Prostate gland (tissue), 2 donors: ENCODE results near the gene ARPC5. TPM values are rescaled to one million over a fixed set of nuclear protein-coding genes. Genes with fewer than 3 reads are reported as not detected.

Source experiments
- DNase-seq: peaks from one replicate; pipeline ENCODE4 v3.0.0-alpha.2; 2019; ENCODE audit warnings: low spot score
- H3K27ac ChIP-seq, 2 donors: fragments of 200-600 bp; sonication (generic); 2 replicates each; pipeline ENCODE4 v1.5.1; 2017 to 2019
- H3K27me3 ChIP-seq: fragments of 200-600 bp; sonication (generic); replicated peaks from 2 replicates; pipeline ENCODE4 v1.5.1; 2019; ENCODE audit not compliant: insufficient read depth
- H3K36me3 ChIP-seq, 2 donors: fragments of 200-600 bp; sonication (generic); 1 replicate in 1 of 2; 2 replicates in 1 of 2; pipeline versions ENCODE4 v1.5.1 to v1.8.1; 2017 to 2019
- H3K4me1 ChIP-seq: fragments of 200-600 bp; sonication (generic); replicated peaks from 2 replicates; pipeline ENCODE4 v1.5.1; 2019
- H3K4me3 ChIP-seq, 2 donors: fragments of 200-600 bp; sonication (generic); 2 replicates each; pipeline ENCODE4 v1.5.1; 2017 to 2019
- H3K9me3 ChIP-seq: fragments of 200-600 bp; sonication (generic); 2 replicates; pipeline ENCODE4 v1.5.1; 2017
- POLR2A ChIP-seq: fragments of 450-650 bp; IDR thresholded peaks from one replicate; pipeline ENCODE4 v1.6.1; 2016; ENCODE audit warnings: antibody characterized with exemption, mild to moderate bottlenecking
- POLR2AphosphoS5 ChIP-seq: sonication (generic); formaldehyde crosslinking; IDR thresholded peaks from one replicate; pipeline ENCODE4 v1.6.1; 2017; ENCODE audit warnings: antibody characterized with exemption
- WGBS: methylation state at CpG from one replicate; pipeline ENCODE4 v1.1.5; 2018; 5-methylcytosine and 5-hydroxymethylcytosine counted together
- intact Hi-C: fragments of 100-400 bp; cut with DNase I; formaldehyde crosslinking; loops from one replicate; pipeline ENCODE4 v1.14.2; 2022
- total RNA-seq, 2 donors: library from RNA; depleted of rRNA; stranded (reverse); fragments of >200 nt; gene quantifications; one replicate each; pipeline ENCODE4 v1.1.0, GENCODE V29; 2016
- TF ChIP-seq, protein P1 (sequence below), 4 experiments: fragments of 200-600 bp in 2 of 4; fragments of 450-650 bp in 2 of 4; sonication (generic) in 2 of 4; IDR thresholded peaks; 1 replicate in 3 of 4; 2 replicates in 1 of 4; pipeline ENCODE4 v1.5.1; 2016 to 2019; ENCODE audit warnings: antibody characterized with exemption in 4 of 4, mild to moderate bottlenecking in 2 of 4, moderate library complexity in 2 of 4

Gene ARPC5
- total RNA-seq, 2 donors from 2014 or later, result 62.9 to 92.8 TPM

DNA sequence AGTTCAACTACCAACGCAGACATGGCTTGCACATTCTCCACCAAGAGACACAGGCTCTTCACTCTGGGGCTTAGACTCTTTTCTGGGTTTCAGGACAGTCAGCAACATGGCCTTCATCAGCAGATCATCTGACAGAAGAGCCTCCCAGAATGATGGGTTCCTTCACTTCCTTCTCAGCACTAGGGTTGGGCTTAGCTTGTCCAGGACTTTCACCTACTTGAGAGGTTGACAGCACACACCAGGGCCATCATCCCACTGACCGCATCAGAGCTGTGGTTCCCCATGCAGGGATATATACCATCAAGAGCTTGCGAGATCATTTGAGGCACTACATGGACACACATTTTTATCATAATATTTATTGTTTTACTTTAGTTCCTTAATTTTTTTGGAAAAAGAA is 34.9 kb downstream of the ARPC5 start:
- H3K4me1 ChIP-seq, result no peaks in the 10 kb centered on the region
- H3K9me3 ChIP-seq, result no peaks in the 10 kb centered on the region
- no peak overlapping the region for H3K4me3 ChIP-seq
- H3K27me3 ChIP-seq, result no peaks in the 10 kb centered on the region
- WGBS, result 95% methylated on average over 3 of the region's 3 CpGs
- TF ChIP-seq POLR2A (no peak), POLR2AphosphoS5 (no peak)
- TF ChIP-seq, protein P1, sequence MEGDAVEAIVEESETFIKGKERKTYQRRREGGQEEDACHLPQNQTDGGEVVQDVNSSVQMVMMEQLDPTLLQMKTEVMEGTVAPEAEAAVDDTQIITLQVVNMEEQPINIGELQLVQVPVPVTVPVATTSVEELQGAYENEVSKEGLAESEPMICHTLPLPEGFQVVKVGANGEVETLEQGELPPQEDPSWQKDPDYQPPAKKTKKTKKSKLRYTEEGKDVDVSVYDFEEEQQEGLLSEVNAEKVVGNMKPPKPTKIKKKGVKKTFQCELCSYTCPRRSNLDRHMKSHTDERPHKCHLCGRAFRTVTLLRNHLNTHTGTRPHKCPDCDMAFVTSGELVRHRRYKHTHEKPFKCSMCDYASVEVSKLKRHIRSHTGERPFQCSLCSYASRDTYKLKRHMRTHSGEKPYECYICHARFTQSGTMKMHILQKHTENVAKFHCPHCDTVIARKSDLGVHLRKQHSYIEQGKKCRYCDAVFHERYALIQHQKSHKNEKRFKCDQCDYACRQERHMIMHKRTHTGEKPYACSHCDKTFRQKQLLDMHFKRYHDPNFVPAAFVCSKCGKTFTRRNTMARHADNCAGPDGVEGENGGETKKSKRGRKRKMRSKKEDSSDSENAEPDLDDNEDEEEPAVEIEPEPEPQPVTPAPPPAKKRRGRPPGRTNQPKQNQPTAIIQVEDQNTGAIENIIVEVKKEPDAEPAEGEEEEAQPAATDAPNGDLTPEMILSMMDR (IDR thresholded peaks at IDR 0.05), result no peak
- H3K36me3 ChIP-seq, result no peaks in the 10 kb centered on the region
- intact Hi-C loops, result loop anchor here (10.0 kb wide), 1 partner anchor 316 kb away; no protein-coding TSS in a partner anchor
- no peak overlapping the region for H3K27ac ChIP-seq
- DNase-seq, result no peak

DNA sequence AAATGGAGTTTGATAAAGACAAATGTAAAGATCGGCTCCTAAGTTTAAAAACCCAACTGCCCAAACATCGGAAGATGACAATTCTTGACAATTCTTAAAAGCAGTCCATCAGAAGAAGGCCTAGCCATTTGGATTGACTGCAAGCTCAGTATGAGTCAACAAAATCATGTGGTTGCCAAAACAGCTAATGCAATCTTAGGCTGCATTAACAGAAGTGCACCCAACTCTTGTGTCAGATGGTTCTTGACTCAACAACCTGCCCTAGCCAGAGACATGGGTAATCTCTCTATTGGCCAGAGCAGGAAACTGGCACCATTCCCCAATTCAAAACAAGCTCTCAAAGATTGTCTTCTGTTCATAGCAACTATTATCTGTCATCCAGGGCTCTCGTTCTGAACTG is 35.4 kb downstream of the ARPC5 start:
- 90% methylated on average over 3 of the region's 3 CpGs for WGBS
- intact Hi-C loops, result loop anchor here (10.0 kb wide), 1 partner anchor 315 kb away; no protein-coding TSS in a partner anchor

DNA sequence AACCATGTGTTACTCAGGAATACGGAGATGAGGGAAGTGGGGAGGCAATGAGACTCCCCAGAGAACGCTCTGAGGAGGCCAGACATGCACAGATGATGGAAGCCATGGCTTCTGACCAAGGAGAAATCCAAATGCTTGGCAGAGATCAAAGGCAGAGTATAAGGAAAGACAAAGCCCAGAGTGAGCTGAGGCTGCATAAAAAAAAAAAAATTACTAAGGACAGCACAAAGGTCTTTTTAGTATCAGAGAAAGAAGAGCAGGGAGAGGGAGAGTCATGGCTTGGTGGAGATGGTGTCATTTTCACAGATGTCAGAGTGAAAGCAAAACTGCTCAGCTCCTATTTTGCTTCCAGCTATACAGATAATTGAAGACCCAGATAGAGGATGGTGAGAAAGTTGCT is 37.2 kb downstream of the ARPC5 start:
- DNase-seq, result no peak
- no peaks in the 10 kb centered on the region for H3K4me1 ChIP-seq
- TF ChIP-seq, protein P1 (IDR thresholded peaks at IDR 0.05), result no peak
- no peak for TF ChIP-seq POLR2A
- no peak for TF ChIP-seq POLR2AphosphoS5
- no peaks in the 10 kb centered on the region for H3K9me3 ChIP-seq
- no peaks in the 10 kb centered on the region for H3K36me3 ChIP-seq
- no peaks in the 10 kb centered on the region for H3K27me3 ChIP-seq
- WGBS, result 21% methylated on average over 2 of the region's 2 CpGs
- H3K4me3 ChIP-seq, result no peak overlapping the region
- H3K27ac ChIP-seq, result no peak overlapping the region
- intact Hi-C loops, result no loop called here

More for the DNA sequence above, 35.4 kb downstream of the ARPC5 start:
- Histone ChIP-seq H3K36me3 (no peaks in the 10 kb centered on the region), H3K4me3 (no peak overlapping the region), H3K9me3 (no peaks in the 10 kb centered on the region), H3K27me3 (no peaks in the 10 kb centered on the region), H3K27ac (no peak overlapping the region), H3K4me1 (no peaks in the 10 kb centered on the region)
- TF ChIP-seq, protein P1 (IDR thresholded peaks at IDR 0.05), result no peak
- TF ChIP-seq POLR2A (no peak), POLR2AphosphoS5 (no peak)
- no peak for DNase-seq

DNA sequence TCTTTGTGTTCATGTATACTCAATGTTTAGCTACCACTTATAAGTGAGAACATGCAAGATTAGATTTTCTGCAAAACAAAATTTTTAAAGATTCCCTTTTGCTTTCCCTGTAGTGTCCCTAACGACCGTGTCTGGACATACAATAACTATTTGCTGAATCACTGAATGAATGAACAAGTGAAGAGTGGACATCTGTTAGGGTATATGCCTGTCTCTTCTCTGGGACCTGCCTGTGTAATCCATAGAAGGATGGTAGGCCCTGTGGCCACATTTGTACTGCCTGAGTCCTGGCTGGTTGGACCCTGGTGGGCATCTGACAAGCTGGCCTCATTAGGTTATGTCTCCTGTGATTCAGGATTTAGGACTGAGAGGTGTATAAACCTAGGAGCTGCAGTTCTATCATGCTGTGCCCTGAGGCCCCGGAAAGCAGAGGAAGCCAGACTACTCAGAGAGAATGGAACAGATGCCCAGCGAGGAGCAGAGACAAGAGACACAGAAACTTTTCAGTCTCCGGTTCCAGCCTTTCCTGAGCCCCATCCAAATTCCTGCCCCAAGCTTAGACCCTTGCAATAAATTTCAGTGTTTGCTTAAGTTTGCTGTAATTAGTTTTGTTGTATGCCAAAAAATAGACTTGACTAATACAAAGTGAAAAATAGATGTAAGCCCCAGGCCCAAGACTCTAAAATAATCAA is 37.8 kb downstream of the ARPC5 start:
- DNase-seq, result no peak
- 42% methylated on average over 5 of the region's 5 CpGs for WGBS
- H3K9me3 ChIP-seq, result no peaks in the 10 kb centered on the region
- H3K36me3 ChIP-seq, result no peaks in the 10 kb centered on the region
- H3K4me3 ChIP-seq, result no peak overlapping the region
- H3K27me3 ChIP-seq, result no peaks in the 10 kb centered on the region
- TF ChIP-seq POLR2AphosphoS5 (no peak), POLR2A (no peak)
- TF ChIP-seq, protein P1 (IDR thresholded peaks at IDR 0.05), result no peak
- intact Hi-C loops, result no loop called here
- H3K4me1 ChIP-seq, result no peaks in the 10 kb centered on the region
- H3K27ac ChIP-seq, result no peak overlapping the region

DNA sequence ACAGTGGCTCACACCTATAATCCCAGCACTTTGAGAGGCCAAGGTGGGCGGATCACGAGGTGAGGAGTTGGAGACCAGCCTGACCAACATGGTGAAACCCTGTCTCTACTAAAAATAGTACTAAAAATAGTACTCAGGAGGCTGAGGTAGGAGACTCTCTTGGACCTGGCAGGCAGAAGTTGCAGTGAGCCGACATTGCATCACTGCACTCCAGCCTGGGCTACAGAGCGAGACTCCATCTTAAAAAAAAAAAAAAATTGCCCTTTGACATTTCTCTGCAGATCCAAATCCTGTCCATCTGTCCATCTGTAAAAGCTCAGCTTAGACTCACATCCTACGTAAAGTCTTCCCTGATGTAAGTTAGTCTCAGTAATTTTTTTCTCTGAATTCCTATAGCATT is 39.1 kb downstream of the ARPC5 start:
- intact Hi-C loops, result no loop called here
- Histone ChIP-seq H3K27me3 (no peaks in the 10 kb centered on the region), H3K4me3 (no peak overlapping the region), H3K9me3 (no peaks in the 10 kb centered on the region), H3K27ac (no peak overlapping the region), H3K36me3 (no peaks in the 10 kb centered on the region), H3K4me1 (no peaks in the 10 kb centered on the region)
- 89% methylated on average over 5 of the region's 5 CpGs for whole genome bisulfite sequencing
- DNase-seq, result no peak
- TF ChIP-seq, protein P1 (IDR thresholded peaks at IDR 0.05), result no peak
- TF ChIP-seq POLR2A (no peak), POLR2AphosphoS5 (no peak)
